ENCODE results near the gene UBE2D2. TPM values are rescaled to one million over a fixed set of nuclear protein-coding genes. Genes with fewer than 3 reads are reported as not detected.
"Not testable (repeated sequence)": the region's sequence is repeated elsewhere in the genome, so short reads cannot be mapped to it uniquely, and the experiment has no call there.

The UBE2D2 gene
- total RNA-seq, 1 donor from 2014 or later = 58.7 TPM

DNA sequence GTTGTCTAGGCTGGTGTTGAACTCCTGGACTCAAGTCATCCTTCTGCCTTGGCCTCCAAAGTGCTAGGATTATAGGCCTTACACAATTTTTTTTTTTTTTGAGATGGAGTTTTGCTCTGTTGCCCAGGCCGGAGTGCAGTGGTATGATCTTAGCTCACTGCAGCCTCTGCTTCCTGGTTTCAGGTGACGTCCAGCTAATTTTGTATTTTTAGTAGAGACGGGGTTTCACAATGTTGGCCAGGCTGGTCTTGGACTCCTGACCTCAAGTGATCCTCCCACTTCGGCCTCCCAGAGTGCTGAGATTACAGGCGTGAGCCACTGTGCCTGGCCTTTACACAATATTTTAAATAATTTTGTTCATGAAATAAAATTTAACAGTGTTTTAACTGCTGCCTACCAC lies 21.0 kb downstream of the UBE2D2 start:
- not testable (repeated sequence) for DNase-seq (ENCODE audit: low read depth in 2 of 2)

DNA sequence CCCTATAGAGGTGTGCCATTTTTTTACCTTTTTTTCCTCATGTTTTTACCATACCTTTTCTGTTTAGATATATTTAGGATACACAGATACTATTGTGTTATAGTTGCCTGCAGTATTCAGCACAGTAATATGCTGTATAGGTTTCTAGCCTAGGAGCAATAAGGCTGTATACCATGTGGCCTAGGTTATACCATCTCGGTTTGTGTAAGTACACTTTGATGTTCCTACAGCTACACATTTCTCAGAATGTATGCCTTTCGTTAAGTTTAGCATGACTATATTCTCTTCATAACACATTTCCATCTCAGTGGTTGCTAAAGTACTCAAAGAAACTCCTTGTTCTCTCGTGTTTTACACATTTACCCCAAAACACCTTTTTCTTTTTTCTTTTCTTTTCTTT lies 23.0 kb downstream of the UBE2D2 start:
- DNase-seq (ENCODE audit: low read depth in 2 of 2) = no peak

DNA sequence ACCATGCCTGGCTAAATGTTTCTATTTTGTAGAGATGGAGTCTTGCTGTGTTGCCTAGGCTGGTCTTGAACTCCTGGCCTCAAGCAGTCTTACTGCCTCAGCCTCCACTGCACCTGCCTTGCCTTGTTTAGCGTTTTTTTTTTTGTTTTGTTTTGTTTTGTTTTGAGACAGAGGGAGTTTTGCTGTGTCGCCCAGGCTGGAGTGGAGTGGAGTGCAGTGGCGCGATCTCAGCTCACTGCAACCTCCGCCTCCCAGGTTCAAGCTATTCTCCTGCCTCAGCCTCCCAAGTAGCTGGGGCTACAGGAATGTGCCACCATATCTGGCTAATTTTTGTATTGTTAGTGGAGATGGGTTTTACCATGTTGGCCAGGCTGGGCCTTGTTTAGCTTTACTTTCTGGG lies 27.0 kb downstream of the UBE2D2 start:
- DNase-seq (ENCODE audit: low read depth in 2 of 2) = not testable (repeated sequence)

DNA sequence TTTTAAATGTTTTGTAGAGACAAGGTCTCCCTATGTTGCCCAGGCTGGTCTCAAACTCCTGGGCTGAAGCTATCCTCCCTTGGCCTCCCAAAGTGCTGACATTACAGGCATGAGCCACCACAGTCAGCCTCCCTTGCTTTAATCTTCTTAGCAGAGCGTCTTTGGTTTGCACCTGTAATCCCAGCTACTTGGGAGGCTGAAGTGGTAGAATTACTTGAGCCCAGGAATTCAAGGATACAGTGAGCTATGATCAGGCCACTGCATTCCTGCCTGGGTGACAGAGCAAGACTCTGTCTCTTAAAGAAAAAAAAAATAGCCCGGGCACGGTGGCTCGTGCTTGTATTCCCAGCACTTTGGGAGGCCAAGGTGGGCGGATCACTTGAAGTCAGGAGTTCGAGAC lies 27.8 kb downstream of the UBE2D2 start:
- DNase-seq (ENCODE audit: low read depth in 2 of 2) = no peak

DNA sequence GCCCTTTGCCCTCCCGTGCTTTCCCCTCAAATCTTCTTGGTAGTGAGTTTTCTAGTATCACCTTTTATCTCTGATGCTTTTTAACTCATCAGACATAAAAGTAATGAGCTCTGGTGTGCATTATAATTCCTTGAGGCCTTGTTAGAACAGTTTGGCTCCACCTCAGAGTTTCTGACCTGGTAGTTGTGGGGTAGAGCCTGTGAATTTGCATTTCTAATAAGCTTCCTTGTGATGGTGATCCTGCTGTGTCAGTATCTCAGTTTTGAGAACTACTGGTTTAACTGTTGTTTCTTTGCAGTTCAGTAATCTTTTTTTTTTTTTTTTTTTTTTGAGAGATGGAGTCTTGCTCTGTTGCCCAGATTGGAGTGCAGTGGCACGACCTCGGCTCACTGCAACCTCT lies 31.1 kb downstream of the UBE2D2 start:
- no peak for DNase-seq (ENCODE audit: low read depth in 2 of 2)

DNA sequence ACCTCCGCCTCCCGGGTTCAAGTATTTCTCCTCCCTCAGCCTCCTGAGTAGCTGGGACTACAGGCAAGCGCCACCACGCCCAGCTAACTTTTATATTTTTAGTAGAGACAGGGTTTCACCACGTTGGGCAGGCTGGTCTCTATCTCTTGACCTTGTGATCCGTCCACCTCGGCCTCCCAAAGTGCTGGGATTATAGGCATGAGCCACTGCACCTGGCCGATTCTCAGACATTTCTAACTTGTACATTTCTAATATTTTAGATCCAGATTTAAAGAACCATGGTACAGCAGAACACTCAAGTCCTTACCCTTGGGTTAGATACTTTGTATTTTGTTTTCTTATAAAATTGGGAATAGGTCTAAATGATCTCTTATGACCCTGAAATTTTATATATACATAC lies 31.9 kb downstream of the UBE2D2 start:
- DNase-seq (ENCODE audit: low read depth in 2 of 2) = not testable (repeated sequence)

DNA sequence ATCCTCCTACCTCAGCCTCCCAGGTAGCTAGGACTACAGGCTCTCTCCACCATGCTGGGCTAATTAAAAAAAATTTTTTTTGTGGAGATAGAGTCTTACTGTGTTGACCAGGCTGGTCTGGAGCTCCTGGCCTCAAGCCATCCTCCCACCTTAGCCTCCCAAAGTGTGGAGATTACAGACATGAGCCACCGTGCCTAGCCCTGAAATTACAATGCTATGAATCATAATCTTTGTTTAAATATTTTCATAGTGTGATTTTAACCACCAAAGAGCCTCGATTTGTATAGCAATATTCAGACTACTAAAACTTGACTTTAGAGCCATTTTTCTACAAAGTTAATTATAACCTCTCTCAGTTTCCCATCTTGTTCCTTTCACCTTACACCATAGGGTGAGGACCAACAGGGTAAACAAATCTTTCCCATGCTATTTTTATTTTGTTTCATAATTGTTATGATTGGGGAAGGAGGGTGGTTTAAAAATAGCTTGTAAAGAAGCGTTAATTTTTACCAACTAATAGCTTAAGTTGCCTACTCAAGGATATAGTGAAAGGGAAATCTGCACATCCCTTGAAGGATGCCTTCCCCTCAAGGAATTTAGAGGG lies 32.7 kb downstream of the UBE2D2 start:
- peak in 1 of 2 donors; percentile 4 for DNase-seq (ENCODE audit: low read depth in 2 of 2)

DNA sequence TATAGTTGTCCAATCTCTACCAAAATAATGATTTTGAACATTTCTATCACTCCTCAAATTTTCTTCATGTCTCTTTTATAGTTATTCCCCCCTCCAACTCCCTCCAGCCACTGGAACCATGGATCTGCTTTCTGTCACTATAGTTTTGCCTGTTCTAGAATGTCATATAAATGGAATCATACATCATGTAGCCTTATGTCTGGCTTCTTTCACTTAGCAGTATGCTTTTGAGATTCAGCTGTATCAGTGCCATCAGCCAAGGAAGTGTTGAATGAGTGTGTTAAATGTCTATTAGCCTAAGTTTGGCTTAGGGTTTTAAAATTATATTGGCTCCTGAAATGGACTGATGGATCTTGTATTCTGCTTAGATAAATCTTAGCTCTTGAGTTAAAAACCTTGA lies 36.0 kb downstream of the UBE2D2 start:
- DNase-seq (ENCODE audit: low read depth in 2 of 2) = no peak

DNA sequence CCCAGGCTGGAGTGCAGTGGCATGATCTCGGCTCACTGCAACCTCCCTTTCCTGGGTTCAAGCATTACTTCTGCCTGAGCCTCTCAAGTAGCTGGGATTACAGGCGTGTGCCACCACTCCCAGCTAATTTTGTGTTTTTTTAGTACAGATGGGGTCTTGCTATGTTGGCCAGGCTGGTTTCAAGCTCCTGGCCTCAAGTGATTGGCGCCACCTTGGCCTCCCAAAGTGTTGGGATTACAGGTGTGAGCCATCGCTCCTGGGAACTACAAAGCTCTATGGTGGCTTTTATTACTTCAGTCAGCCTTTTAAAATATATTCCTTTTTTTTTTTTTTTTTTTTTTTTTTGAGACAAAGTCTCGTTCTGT lies 37.4 kb downstream of the UBE2D2 start:
- DNase-seq (ENCODE audit: low read depth in 2 of 2) = not testable (repeated sequence)

DNA sequence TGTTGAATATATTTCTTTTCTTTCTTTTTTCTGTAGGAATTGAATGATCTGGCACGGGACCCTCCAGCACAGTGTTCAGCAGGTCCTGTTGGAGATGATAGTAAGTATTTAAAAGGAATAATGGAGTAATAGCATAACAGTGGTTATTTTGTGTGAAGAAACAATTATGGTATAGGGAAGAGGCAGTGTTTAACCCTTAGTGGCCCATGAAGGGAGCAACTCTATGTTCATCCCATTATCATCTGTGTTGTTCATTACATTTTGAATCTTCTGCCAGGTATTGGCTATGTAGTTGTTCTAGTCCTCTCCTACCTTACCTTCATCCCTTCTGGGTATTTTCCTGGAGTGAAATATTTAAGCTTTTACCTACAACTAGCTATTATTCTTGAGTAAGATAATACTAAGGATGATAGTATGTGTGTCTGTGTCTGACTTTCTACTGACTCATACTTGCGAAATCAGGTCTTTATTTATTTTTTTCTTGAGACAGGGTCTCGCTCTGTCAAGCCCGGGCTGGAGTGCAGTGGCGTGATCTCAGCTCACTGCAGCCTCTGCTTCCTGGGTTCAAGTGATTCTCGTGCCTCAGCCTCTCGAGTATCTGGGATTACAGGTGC lies 39.3 kb downstream of the UBE2D2 start:
- DNase-seq (ENCODE audit: low read depth in 2 of 2) = peak in 1 of 2 donors; percentile 9

DNA sequence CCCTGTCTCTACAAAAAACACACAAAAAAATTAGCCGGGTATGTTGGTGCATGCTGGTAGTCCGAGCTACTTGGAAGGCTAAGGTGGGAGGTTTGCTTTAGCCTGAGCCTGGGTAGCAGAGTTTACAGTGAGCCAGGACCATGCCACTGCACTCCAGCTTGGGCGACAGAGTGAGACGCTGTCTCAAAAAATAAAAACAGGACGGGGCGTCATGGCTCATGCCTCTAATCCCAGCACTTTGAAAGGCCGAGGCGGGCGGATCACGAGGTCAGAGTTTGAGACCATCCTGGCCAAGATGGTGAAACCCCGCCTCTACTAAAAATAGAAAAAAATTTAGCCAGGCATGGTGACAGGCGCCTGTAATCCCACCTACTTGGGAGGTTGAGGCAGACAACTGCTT lies 40.3 kb downstream of the UBE2D2 start:
- DNase-seq (ENCODE audit: low read depth in 2 of 2) = no peak

DNA sequence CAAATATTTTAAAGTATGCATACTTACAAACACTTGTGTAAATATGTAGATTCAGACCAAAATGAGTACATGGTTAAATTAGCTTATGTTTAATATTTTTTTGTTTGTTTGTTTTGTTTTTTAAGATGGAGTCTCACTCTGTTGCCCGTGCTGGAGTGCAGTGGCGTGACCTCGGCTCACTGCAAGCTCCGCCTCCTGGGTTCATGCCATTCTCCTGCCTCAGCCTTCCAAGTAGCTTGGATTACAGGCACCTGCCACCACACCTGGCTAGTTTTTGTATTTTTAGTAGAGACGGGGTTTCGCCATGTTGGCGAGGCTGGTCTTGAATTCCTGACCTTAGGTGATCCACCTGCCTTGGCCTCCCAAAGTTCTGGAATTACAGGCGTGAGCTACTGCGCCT lies 40.8 kb downstream of the UBE2D2 start:
- DNase-seq (ENCODE audit: low read depth in 2 of 2) = not testable (repeated sequence)

DNA sequence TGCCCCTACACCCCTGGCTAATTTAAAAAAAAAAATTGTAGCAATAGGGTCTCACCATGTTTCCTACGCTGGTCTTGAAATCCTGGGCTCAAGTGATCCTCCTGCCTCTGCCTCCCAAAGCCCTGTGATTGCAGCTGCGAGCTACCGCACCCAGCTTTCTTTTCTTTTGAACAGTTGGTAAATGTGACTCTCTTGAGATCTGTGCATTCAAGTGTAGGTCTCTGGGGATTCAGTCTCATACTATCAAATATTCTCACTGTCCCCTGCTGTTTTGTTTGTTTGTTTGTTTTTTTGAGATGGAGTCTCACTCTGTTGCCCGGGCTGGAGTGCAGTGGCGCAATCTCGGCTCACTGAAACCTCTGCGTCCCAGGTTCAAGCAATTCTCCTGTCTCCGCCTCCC lies 44.7 kb downstream of the UBE2D2 start:
- no peak for DNase-seq (ENCODE audit: low read depth in 2 of 2)

DNA sequence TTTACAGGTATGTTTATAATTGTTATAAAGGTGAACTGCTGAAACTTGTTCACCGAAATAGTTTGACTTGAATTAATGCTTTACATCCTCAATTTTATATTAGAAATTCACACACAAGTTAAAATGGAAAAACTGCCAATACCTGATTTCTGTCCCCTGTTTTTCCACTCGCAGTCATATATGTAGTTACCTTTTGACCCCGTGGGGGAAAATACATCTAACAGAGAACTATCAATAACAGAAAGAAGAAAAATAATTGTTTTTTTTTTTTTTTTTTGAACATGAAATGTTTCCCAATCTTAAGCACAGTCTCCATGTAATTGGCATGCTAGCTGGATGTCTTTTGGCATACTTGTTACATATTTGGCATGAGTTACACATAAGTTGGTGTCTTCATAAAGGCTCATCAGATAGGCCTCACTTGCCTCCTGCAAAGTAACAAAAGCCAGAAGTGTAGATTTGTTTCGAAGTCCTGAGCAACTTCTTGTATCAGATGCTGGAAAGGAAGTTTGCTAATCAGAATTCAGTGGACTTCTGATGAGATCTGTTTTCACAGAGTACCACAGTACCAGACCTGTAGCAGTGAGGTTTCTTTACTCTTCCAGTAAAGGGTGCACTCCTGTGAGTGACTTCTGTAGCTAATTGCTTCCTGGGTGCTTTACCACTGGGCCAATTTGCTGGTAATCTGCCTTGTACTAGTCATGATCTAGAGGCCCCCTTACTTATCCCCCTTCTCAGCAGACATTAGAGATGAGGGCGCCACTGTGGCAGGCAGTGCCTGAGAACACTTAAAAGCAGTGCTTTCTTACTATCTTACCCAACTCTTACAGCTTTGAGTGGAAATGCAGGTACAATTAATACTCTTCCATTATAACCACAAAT lies 50.8 kb downstream of the UBE2D2 start:
- no peak for DNase-seq (ENCODE audit: low read depth in 2 of 2)

DNA sequence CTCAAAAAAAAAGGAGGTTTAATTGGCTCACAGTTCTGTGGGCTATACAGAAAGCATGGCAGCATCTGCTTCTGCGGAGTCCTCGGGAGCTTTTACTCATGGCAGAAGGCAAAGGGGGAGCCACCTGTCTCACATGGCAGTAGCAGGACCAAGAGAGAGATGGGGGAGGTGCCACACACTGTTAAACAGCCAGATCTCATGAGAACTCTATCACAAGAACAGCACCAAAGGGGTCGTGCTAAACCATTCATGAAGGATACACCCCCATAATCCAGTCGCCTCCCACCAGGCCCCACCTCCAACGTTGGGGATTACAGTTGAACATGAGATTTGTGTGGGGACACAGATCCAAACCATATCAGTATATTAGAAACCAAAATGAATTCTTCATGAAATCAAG lies 58.7 kb downstream of the UBE2D2 start:
- DNase-seq (ENCODE audit: low read depth in 2 of 2) = no peak

DNA sequence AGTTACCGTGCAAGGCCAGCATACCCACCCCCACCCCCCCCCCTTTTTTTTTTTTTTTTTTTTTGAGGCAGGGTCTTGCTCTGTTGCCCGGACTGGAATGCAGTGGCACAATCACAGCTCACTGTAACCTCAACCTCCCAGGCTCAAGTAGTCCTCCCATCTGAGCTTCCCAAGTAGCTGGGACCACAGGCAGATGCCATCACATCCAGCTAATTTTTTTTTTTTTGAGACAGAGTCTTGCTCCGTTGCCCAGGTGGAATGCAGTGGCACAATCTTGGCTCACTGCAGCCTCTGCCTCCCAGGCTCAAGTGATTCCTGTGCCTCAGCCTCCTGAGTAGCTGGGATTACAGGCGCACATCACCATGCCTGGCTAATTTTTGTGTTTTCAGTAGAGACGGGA lies 64.3 kb downstream of the UBE2D2 start:
- not testable (repeated sequence) for DNase-seq (ENCODE audit: low read depth in 2 of 2)

DNA sequence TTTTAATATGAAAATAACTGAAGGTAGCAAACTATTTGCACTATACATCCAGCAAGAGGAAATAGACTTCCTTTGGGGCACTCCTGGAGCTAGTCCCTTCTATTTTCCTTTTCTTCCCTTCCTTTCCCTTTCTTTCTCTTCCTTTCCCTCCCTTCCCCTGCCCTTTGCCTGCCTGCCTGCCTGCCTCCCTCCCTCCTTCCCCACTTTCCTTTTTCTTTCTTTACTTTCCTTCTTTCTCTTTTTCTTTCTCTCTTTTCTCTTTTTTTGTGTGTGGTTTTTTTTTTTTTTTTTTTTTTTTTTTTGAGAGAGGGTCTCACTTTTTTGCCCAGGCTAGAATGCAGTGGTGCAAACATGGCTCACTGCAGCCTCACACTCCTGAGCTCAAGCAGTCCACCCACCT lies 69.7 kb downstream of the UBE2D2 start:
- no peak for DNase-seq (ENCODE audit: low read depth in 2 of 2)

DNA sequence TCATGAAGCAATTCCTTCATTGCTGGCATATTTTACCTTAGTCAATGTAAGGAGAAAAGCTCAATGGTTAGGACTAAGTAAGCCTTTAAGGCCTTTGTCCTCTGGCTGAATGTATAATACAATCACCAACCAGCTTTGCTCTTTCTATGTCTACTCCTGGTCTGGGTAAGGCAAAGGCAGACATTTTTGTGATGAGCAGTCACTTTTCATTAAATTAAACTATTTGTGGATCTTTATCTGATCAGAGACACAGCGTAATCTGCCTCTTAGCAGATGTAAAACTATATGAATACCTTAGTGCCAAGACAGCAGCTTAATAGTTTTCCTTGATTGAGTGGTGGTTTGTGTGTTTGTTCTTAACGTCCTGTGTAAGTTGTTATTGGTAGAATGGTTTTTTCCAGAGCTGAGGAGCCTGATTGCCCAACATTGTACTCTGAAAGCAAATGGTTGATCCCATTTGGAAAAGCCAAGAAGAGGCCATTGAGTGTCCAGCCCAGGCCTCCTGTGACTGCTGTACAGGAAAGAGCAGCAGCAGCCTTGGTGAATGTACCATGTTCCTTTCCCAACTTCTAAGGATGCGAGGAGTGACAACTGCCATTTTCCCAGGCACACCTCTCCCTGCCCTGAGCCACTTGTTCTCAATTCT lies 70.5 kb downstream of the UBE2D2 start:
- DNase-seq (ENCODE audit: low read depth in 2 of 2) = no peak

DNA sequence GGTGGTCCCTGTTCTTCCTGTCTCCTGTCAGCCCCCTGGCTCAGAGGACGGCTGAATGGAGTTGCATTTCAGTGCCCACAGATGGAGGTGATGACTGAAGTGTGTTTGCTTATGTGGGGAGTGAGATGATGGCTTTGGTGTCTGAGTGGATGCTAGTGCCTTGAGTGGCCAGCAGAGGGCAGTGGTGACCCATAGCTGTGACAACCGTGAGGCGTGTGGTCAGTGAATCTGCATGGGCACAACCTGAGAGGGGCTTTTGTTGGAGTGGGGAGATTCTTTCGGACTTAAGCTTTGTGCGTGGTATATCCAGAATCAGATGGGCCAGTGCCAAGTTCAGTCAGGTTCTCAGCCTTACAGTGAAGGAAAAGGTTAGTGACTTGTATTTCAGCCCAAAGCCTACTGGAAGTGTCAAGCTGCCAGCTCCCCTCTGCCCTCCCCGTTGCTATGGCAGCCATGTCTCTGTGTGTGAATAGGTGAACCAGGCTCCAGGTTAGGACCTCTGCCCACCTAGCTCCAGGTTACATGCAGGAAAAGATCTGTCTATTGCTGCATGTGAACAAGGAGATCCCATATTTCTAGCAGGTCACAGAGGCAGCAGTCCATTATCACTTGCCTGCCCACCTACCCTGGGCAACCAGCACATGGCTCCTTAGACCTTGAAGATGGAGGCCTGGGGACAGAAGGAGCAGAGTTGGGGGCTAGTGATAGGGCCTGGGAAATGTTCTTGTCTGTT lies 72.3 kb downstream of the UBE2D2 start:
- DNase-seq (ENCODE audit: low read depth in 2 of 2) = peak; percentile 79 to 91

DNA sequence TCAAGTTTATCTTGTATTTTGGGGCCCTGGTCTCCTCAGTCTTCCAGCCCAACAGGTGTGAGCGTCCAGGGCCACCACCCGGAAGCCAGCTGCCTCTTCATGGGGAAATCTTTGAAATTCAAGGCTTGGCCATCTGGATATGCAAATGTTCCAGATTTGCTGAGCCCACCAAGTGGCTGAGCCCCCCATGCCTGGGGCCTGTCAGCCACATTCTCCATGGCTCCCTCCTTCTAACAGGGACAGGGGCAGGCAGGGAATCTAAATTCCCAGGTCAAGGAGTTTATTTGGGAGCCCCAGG lies 72.8 kb downstream of the UBE2D2 start:
- DNase-seq (ENCODE audit: low read depth in 2 of 2) = no peak

DNA sequence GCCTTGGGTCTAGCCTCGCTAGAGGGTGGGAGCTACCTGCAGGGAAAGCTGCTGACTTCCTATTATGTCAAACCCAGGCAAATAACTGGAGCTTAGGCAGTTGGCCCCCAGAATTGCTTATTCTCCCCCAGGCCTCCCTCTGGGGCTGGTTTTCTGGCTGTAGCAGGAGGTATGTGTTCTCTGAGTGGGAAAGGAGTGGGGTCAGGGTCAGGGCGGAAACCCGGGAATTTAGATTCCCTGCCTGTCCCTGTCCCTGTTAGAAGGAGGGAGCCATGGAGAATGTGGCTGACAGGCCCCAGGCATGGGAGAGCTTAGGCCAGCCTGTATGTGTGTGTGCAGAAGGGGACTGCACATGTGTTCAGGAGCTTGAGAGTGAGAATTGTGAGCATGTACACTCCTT lies 73.4 kb downstream of the UBE2D2 start:
- no peak for DNase-seq (ENCODE audit: low read depth in 2 of 2)

DNA sequence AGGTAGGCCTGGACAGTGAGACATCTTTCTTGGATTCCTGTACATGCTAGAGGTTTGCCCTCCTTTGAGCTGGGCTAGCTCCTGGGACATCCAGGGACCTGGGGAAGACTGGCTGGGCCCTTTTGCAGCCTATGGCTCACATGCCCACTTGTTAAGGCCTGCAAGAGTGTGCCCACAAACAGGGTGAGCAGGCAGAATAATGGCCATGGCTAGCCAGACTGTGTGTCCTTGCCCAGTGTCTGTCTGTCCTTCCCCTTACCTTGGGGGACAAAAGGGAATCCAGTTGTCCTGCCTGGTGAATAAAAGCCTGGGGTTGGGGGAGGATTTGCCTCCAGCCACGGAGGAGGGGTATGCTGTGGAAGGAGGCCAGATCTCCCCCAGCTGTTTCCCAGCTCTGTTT lies 74.1 kb downstream of the UBE2D2 start:
- DNase-seq (ENCODE audit: low read depth in 2 of 2) = no peak
